ENCODE measurements around the gene DEGS2. TPM values are rescaled to one million over a fixed set of nuclear protein-coding genes. Genes with fewer than 3 reads are reported as not detected.

The DEGS2 gene
- total RNA-seq, 4 donors from 2014 or later = 0.88 to 26.6 (median 1.5) TPM

DNA sequence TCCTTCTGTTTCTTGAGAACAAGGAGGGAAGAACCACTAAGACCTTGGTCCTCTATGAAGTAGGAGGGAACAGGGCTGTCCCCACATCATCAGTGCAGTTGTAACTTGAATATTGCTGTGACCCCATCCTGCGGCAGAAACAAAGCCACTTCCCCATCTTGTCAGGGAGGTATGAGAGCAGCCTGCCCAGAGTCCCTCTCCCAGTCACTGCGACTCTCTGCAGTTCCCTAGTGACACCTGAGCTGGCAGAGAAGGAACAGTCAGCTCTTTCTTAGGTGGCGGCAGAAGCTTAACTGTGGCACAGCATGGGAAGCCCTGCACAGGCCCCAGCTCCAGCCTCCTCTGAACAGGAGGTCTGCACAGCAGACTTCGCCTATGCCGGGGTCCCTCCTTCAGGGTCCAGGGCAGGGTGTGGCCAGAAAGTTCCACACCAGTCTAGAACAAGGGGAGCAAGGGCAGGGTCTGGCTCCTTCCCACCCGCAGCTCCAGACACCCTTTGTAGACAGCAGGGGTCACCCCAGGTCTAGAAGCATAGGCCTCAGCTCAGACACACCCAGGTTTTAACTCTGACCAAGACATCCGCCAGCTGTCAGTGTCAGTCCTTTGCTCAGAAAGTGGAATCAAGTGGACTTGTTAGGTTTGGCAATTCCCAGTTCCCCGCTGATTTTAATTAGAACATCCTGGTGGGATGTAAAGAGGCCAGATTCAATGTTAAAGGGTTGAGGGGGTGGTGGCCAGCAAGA, 36.8 kb downstream of the DEGS2 start:
- TF ChIP-seq POLR2A (IDR thresholded peaks at IDR 0.05) (no peak), CTCF (IDR thresholded peaks at IDR 0.05) (no peak)
- Histone ChIP-seq H3K9me3 (no peaks in the 10 kb centered on the region), H3K4me3 (no peak overlapping the region), H3K27me3 (no peaks in the 10 kb centered on the region), H3K4me1 (no peaks in the 10 kb centered on the region), H3K27ac (no peak overlapping the region), H3K36me3 (no peaks in the 10 kb centered on the region)
- intact Hi-C loops (cut with DNase I; ENCODE audit: low total_unique reads) = no loop called here
- no peak for DNase-seq

GRCh38 chr14:100121643-100122480, 37.6 kb downstream of the DEGS2 start:
- TF ChIP-seq CTCF (IDR thresholded peaks at IDR 0.05) (no peak), POLR2A (IDR thresholded peaks at IDR 0.05) (no peak)
- Histone ChIP-seq H3K27ac (no peak overlapping the region), H3K4me3 (no peak overlapping the region), H3K9me3 (no peaks in the 10 kb centered on the region), H3K27me3 (no peaks in the 10 kb centered on the region), H3K4me1 (no peaks in the 10 kb centered on the region), H3K36me3 (no peaks in the 10 kb centered on the region)
- intact Hi-C loops (cut with DNase I; ENCODE audit: low total_unique reads) = no loop called here
- no peak for DNase-seq

GRCh38 chr14:100120522-100121269, 38.7 kb downstream of the DEGS2 start:
- H3K27me3 ChIP-seq = no peaks in the 10 kb centered on the region
- TF ChIP-seq CTCF (IDR thresholded peaks at IDR 0.05) (no peak), POLR2A (IDR thresholded peaks at IDR 0.05) (no peak)
- H3K9me3 ChIP-seq = no peaks in the 10 kb centered on the region
- DNase-seq = no peak
- no peaks in the 10 kb centered on the region for H3K4me1 ChIP-seq
- H3K4me3 ChIP-seq = no peak overlapping the region
- no peak overlapping the region for H3K27ac ChIP-seq
- intact Hi-C loops (cut with DNase I; ENCODE audit: low total_unique reads) = no loop called here
- no peaks in the 10 kb centered on the region for H3K36me3 ChIP-seq

DNA sequence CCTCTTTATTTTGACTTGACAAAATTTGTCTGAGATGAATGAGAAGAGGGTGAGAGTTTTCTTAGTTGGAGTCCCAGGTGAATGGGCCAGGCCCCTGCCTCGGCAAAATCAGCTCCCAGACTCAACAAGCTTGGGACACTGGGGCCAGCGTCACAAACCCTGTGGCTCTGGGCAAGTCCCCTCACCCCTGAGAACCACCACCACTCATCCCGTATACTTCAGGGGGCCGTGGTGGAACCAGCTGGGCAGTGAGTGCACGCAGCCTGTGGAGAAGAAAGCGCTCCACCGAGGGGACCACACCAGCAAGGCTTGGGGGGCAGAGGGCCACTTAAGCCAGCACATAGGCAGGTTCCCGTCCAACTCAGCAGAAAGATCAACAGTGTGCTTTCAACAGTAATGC, 40.2 kb downstream of the DEGS2 start:
- no peaks in the 10 kb centered on the region for H3K36me3 ChIP-seq
- H3K27ac ChIP-seq = no peak overlapping the region
- intact Hi-C loops (cut with DNase I; ENCODE audit: low total_unique reads) = no loop called here
- H3K4me3 ChIP-seq = no peak overlapping the region
- TF ChIP-seq POLR2A (IDR thresholded peaks at IDR 0.05) (no peak), CTCF (IDR thresholded peaks at IDR 0.05) (no peak)
- H3K9me3 ChIP-seq = no peaks in the 10 kb centered on the region
- DNase-seq = no peak
- H3K27me3 ChIP-seq = no peaks in the 10 kb centered on the region
- H3K4me1 ChIP-seq = no peaks in the 10 kb centered on the region
